HG03354 (cell line): ENCODE measurements around the gene FLVCR1.
"Not testable (repeated sequence)": the region's sequence is repeated elsewhere in the genome, so short reads cannot be mapped to it uniquely, and the experiment has no call there.

Source experiments
- ATAC-seq: cut with Tn5 transposase; IDR thresholded peaks from one replicate; pipeline ENCODE4 v1.9.1; 2021; ENCODE audit warnings: mild to moderate bottlenecking; ENCODE audit not compliant: unreplicated experiment, poor library complexity, severe bottlenecking

Gene FLVCR1

DNA sequence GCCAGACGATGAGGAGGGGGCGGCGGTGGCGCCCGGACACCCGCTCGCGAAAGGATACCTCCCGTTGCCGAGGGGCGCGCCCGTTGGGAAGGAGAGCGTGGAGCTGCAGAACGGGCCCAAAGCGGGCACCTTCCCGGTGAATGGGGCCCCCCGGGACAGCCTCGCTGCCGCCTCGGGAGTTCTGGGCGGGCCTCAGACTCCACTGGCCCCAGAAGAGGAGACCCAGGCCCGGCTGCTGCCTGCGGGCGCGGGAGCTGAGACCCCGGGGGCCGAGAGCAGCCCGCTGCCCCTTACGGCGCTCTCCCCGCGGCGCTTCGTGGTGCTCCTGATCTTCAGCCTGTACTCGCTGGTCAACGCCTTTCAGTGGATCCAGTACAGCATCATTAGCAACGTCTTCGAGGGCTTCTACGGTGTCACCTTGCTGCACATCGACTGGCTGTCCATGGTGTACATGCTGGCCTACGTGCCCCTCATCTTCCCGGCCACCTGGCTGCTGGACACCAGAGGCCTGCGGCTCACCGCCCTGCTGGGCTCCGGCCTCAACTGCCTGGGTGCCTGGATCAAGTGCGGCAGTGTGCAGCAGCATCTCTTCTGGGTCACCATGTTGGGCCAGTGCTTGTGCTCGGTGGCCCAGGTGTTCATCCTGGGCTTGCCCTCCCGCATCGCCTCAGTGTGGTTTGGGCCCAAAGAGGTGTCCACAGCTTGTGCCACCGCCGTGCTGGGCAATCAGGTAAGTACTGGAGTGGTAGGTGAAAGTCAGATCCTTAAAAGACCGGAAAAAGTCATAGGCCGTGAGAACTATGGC is 588 bp downstream of the FLVCR1 start:
- peak; percentile 26 for ATAC-seq

DNA sequence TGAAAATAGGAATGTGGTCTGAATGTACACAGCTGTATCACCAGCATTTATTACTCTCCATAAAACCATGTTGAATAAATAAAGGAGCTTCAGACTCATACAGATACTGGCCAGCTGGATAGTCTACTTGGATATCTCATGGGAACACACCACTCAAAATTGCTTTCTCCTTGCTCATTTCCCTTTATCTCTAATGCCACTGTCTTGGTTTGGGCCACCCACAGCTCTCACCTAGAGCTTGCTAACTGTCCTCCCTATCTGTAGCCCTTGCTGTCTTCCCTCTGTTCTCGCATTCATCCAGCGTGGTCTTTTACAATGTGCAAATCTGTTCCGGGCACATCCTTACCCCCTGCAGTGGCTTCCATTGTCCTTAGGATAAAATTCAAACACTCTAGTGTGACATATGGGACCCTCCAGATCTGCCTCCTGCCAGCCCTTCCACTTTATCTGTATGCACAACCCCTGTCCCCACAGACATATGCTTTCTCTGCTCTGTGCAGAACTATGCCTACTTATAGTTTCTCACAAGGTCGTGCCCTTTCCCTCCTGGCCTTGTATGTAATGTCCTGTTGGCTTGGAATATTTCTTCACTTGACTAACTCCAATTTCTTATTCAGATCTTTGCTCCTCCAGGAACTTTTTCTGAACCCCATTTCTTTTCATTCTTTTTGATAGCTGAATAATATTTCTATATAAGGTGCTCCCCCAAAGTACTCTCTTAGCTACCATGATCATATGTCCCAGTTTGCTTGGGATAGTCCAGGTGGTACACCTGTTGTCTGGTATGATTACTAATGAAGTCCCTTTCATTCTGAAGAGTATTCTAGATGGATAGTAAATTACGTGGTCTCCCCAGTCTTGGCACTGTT is 2.9 kb downstream of the FLVCR1 start:
- no peak for ATAC-seq

GRCh38 chr1:212862111-212862690 is 4.1 kb downstream of the FLVCR1 start:
- ATAC-seq = no peak

GRCh38 chr1:212863345-212863744 is 5.3 kb downstream of the FLVCR1 start:
- ATAC-seq = not testable (repeated sequence)

GRCh38 chr1:212864201-212864600 is 6.1 kb downstream of the FLVCR1 start:
- no peak for ATAC-seq

- ATAC-seq = no peak
These were observed 9.1 kb downstream of the FLVCR1 start for GRCh38 chr1:212867192-212867591.

GRCh38 chr1:212871976-212872375 is 13.9 kb downstream of the FLVCR1 start:
- ATAC-seq = no peak

- ATAC-seq = peak; percentile 62
These were observed 15.4 kb downstream of the FLVCR1 start for GRCh38 chr1:212873518-212873917.

DNA sequence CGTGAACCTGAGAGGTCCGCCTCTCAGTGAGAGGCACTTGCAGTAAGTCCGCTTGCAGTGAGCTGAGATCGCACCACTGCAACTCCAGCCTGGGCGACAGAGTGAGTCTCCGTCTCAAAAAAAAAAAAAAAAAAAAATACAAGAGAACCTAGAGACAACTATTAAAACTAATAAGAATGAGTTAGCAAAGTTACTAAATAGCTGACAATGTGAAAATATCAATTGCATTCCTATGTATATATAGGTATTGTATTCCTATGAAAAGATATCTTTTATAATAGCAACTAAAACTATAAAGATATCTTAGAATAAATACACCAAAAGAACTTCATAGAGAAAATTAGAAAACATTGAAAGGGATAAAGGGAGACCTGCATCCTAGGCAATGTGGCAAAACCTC is 20.3 kb downstream of the FLVCR1 start:
- ATAC-seq = no peak

DNA sequence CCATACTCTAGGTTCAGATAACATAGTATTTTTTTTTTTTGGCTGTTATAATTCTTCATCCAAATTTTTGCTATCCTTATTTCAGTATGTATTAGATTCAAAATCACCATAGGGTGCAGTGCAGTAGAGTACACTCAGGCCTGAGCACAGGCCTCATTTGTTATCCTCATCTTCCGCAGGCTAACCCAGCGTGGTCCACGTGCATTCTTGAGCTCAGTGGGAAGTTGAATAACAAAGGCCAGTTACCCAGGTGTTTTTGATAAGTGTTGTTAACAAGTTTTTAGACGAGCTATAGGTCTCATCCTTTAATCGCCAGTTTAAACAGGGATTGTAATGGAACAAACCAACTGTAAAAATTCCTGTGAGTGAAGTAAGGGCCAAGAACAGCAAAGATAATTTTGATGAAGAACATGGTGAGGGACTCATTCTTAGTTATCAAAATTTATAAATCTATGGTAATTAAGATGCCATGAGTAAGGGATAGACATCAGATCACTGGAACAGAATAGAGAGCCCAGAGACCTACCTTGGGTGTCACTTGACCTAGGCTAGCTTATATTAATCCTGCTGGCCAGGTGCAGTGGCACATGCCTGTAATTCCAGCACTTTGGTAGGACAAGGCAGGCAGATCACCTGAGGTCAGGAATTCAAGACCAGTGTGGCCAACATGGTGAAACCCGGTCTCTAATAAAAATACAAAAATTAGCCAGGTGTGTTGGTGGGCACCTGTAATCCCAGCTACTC is 22.0 kb downstream of the FLVCR1 start:
- ATAC-seq = no peak

DNA sequence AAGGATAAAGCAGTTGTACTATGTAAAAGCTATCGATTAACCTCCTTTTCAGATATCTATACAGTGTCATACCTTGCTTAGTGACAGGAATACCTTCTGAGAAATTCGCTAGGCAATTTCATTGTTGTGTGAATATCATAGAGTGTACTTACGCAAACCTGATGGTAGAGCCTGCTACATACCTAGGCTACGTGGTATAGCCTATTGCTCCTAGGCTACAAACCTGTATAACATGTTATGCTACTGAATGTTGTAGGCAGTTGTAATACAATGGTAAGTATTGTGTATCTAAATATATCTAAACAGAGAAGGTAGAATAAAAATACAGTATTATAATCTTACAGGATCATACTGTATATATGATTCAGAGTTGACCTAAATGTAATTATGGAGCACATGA is 26.5 kb downstream of the FLVCR1 start:
- ATAC-seq = no peak

GRCh38 chr1:212892108-212892507 is 34.0 kb downstream of the FLVCR1 start:
- ATAC-seq = no peak

DNA sequence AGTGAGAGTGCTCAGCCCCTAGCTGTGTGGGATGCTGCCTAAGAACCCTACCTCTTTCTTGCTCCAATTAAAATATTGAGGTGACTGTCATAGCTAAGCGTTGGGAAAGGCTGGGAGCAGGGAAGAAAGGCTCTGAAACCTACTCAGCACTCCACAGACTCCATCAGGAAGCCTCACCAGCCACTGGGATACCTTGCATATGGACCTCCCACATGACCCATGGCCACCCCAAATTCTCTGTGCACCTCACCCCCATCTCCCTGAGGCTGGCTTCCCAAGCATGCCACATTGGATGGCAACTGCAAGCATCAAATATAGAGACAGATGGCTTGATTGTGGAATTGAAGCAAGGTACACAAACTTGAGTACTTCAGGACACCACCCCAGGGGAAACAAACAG is 41.8 kb downstream of the FLVCR1 start:
- no peak for ATAC-seq

- ATAC-seq = no peak
These were observed 43.2 kb downstream of the FLVCR1 start for GRCh38 chr1:212901290-212901689.

DNA sequence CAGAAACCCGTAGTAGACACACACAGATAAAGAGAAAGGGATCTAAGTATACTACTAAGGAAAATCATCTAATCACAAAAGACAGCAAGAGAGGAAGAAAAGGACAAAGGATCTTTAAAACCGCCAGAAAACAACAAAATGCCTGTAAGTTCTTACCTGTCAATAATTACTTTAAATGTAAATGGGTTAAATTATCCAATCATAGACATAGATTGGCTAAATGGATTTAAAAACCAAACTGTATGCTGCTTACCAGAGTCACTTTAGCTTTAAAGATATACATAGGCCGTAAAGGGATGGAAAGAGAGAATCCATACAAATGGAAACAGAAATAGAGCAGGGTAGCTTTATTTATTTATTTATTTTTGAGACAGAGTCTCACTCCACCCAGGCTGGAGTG is 44.0 kb downstream of the FLVCR1 start:
- no peak for ATAC-seq

DNA sequence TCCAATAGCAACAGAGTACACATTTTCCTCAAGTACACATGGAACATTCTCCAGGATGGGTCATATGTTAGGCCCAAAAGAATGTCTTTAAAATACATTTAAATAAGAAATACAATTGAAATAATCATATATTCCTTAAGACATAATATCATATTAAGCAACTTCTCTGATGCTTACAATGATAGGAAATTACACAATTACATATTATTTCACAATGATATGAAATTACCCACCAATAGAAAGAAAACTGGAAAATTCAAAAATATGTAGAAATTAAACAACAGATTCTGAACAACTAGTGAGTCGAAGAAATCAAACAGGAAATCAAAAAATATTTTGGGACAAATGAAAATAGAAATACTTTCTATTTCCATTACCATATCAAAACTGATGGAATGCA is 45.6 kb downstream of the FLVCR1 start:
- ATAC-seq = no peak

- not testable (repeated sequence) for ATAC-seq
These were observed 50.0 kb downstream of the FLVCR1 start for GRCh38 chr1:212908071-212908470.

GRCh38 chr1:212908971-212909370 is 50.9 kb downstream of the FLVCR1 start:
- ATAC-seq = no peak

- no peak for ATAC-seq
These were observed 51.6 kb downstream of the FLVCR1 start for GRCh38 chr1:212909652-212910063.

- not testable (repeated sequence) for ATAC-seq
These were observed 52.1 kb downstream of the FLVCR1 start for GRCh38 chr1:212910213-212910612.
